Hindlimb muscle (tissue), 1 donor: ENCODE results near the gene FGF13. TPM values are rescaled to one million over a fixed set of nuclear protein-coding genes. Genes with fewer than 3 reads are reported as not detected.

Experiments used
- DNase-seq: peaks from one replicate; pipeline ENCODE4 v3.0.0-alpha.2; 2013
- polyA plus RNA-seq: library from polyadenylated mRNA; unstranded; fragments of 120-200 nt; gene quantifications from one replicate; pipeline ENCODE4 v1.2.1, GENCODE V29; 2013; ENCODE audit not compliant: insufficient read length

FGF13 gene
- polyA plus RNA-seq = 109 TPM

DNA sequence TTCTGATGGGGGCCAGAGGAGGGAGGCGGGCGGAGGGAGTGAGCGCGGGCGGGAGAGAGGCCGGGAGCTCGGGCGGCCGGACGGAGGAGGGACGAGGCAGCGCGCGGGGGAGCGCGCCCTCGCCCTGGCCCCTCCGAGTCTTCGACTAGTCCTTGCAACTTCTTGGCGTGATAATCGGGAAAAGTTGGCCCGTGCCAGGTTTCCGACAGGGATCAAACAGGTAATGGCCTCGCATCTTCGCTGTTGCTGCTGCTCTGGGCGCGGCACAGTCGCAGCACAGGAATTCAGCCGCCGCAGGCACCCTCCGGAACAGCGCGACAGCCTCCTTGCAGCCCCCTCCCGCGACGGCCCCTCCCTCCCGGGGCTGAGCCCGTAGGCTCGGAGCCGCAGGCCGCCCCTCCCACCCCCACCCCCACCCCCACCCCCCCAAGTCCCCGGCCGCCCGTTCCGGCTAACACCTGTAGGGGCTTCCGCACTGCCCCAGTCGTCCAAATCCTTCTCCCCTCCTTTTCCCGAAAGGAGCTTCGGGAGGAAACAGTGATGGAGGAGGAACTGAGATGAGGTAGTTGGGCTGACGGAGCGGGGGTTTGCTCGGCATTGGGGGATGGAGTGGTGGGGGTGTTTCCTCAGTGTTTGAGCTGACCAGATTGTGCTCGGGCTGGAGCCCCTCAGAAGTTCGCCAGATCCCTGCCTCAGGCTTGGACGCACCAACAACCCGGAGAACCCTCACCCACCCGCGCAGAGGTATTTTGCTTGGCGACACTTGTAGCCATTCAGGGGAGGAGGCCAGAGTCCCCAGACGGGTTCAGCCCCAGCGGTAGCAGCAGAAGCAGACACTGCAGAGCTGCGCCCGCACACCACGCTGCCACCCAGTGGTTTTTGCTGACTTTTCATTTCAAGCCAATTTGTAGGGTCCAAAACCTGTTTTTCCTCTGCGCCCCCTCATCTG, at the start of gene FGF13:
Gene FGF13 (minus strand): TSS at position 319 of the 949 bp plus-strand sequence. CDS start 714 bp downstream, outside the sequence.
- peak; percentile 72 for DNase-seq

DNA sequence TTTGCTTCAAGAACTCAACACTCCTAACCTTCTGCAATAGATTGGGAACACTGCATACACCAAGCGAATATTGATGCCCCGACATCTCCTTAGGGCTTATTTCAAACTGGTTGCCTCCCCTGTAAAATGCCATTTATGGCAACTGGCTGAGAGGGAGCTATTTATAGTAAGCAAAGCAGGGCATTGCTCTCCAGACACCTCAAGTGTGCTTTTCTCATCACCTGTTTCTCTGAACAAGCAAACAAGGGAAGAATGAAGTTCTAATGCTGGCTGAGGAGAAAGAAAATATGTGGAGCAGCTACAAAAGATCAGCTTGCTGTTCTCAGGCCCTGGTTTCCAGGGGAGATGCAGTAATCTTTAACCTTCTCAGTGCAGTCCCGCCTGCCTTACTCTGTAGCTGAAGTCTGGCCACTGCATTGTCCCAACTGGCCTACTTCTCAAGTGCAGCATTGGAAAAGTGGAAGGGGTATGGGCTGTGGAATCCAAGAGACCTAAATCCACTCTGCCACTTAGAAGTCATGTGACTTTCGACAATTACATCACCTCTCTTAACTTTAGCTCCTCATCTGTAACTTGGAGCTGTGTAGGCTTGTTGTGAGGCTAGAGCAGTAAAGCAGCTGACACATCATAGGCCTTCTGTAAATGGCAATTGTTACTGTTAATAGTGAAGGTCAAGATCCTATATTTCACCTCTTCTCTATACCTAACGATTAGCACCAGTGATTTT, 47.9 kb upstream of the FGF13 start:
- DNase-seq = no peak

DNA sequence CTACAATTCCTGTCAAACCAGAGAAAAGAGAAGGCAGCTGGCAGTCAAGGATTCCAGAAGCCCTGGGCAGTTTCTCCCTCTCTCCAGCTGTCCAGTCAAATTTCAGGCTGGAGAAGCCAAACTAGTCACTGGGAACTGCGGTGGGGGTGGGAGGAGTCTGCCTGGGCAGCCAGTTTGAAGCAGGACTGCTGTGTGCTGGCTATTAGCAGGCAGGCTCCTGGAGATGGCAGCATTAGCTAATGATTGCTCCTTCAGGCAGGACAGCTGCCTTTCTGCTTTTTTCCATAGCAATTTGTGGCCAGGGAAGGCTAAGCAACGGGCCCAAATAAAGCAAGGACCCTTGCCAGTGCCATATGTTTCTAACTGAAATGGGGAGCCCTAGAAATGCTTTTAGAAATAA, 44.7 kb upstream of the FGF13 start:
- peak; percentile 70 for DNase-seq

DNA sequence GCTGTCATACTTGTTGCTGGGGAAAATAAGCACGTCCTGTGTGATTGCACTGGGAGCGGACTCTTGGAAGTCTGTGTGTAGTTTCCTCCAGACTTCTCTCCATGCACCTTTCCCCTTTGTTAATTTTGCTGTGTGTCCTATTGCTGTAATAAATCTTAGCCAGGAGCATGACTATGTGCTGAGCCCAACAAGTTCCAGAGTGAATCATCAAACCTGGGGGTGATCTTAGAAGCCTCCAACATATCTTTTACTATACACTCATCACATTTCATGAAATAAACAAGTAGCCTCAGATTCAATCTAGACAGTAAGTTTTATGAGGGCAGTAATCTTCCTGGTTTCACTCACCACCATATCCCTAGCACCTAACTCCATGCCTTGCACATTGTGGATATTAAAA, 43.3 kb upstream of the FGF13 start:
- no peak for DNase-seq

DNA sequence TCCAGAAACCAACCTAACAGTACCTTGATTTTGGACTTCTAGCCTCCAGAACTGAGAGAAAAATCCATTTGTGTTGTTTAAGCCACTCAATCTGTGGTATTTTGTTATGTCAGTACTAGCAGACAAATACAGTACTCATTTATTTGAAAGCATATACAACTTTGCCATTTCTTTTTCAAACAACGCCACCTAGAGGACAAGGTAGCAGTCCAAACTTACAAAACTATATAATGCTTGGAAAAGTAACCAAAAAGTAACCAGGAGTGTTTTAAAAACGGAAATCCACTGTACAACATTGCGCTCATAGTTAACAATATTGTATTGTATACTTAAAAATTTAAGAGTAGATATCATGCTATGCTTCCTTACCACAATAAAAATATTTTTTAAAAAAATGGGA, 37.0 kb upstream of the FGF13 start:
- DNase-seq = peak; percentile 23

DNA sequence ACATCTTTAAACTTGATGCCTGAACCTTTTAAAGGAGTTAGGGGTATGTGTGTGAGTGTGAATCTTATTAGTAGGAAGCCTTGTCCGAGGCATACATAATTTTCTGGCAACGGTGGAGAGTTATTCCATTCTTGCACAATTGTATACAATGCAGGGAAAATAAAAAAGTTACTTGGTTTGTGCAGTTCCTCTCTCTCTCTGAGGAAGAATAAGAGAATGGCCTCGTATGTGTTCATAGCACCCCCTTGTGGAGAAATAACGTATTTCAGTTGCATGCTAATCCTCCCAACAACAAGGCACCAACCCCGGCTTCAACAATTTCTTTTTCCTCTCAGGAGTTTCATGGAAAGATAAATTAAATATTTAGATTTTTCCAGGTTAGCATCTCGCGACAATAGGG, 33.7 kb upstream of the FGF13 start:
- peak; percentile 51 for DNase-seq

DNA sequence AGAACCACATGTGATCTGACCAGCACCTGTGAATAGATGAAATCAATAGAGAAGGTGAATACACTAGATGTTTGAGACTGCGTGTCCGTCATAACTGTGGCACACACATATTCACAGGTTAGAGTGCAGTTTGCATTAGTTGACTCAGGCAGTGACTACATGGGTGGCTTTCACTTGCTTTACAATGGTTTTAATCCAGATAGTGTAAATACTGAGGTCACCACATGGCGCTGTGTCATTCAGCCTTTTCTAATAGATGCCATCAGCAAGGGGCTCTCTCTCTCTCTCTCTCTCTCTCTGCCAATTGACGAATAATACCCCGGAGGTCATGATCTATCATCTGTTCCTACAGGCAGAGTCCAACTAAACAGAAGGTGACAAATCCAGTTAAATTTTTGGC, 30.7 kb upstream of the FGF13 start:
- no peak for DNase-seq

- no peak for DNase-seq
These were observed 28.8 kb upstream of the FGF13 start for GRCh38 chrX:138740341-138740740.

DNA sequence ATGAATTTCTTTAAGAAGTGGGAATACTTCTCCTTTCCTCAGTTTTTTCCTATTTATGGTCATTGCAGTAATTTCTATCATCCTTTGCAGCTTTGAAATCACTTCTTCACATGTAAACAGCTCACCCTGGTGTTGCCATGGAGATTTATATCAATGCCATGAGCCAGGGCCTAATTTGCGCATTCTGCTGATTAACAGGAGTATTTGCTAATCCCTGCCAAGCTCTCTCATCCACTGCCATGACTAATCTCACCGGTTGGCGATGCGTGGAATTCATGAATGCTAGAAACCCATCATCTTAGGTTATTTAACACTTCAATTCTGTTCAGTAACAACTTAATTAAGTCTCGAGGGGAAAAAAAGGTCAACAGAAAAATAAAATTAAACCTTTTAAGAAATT, 11.8 kb upstream of the FGF13 start:
- DNase-seq = no peak

DNA sequence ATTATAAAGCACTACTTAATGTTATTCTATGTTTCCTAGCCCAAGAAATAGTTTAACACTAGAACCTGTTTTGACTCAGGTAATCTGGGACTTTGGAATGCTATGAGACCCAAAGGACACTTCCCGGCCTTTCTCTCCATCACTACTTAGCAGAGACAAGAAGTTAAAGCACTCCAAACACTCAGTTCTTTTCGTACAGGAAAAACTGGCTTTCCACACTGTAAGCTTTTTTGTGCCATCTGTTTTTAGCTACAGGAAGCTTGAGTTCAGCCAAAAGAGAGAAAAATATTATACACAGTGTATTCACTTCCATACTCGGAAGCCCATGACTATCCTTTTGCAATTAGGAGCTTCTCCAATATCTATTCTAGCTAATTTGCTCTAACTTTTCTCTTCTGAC, 7.9 kb upstream of the FGF13 start:
- DNase-seq = no peak

- DNase-seq = no peak
These were observed 7.4 kb upstream of the FGF13 start for GRCh38 chrX:138718941-138719340.

GRCh38 chrX:138710866-138711341, 613 bp downstream of the FGF13 start:
- no peak for DNase-seq

DNA sequence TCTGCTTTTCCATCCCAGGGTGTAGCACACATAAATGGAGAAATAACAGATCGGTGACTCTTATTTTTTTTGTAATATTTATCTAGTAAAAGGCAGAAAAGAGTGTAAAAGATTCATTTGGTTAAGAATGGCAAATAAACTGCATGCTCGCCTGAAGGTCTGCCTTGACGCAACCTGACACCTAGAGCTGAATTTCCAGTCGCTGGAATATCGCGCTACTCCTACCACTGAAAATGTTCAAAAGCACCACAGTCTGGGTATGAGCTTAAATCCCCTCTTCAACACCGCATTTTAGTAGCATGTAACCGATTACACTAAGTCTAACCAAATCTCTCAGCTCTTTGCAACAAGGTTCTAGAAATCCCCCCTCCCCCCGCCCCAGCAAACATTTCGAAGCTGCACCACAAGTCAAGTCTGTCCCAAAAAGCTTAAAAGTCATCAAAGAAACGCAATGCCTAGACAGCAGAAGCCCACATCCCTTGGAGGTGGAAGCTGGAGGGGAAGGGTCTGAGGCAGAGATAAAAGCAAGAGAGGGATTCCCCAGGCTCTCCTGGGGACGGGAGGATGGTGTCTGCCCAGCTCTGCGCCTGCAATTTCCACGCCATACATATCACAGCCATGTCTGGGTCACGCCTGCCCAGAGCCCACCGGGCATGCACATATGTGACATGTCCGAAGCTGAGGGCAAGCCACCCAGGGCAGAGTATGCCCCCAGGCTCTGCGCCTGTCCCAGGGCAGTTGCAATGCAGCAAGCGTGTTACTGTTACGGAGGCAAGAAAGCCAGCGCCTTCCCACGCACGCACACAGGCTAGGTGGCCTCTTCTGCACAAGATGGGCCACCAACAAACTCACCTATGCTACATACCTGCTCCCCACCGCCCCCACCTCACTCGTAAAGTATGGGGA, 1.4 kb downstream of the FGF13 start:
- DNase-seq = no peak

DNA sequence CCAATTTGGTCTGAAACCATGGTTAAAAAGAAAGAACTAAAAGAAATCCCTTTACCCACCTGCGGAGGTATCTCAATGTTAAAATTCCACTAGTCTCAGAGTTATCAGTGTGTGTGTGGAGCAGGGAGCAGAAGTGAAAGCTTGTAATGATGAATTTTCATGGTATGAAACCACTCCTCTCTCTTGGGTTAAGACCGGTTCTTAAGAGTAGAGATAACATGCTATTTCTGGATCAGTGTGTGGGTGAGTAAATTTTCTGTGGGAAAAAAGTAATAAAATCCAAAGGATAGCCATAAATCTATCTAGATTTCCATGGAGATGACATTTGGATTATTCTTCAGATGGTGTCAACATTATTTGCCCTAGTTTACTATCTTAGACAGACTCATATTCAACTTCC, 3.2 kb downstream of the FGF13 start:
- no peak for DNase-seq

DNA sequence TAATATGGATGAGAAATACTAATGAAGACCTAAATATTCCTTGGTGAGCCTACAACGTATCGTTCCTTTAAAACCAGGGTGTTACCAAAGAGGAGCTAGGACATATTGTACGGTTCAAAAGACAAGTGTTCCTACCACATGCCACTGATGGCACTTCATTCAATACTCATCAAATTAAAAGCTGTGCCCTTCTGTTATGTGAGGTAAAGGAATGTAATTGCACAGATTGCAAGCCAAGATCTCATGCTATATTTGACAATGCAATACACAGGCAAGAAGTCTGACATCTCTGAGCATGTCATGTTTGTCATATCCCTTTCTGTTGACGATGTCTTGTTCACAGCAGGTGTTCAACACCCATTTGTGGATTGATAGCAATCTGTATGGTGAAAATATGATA, 6.9 kb downstream of the FGF13 start:
- no peak for DNase-seq

GRCh38 chrX:138704101-138704500, 7.4 kb downstream of the FGF13 start:
- no peak for DNase-seq

- DNase-seq = peak; percentile 49
These were observed 18.9 kb downstream of the FGF13 start for GRCh38 chrX:138692591-138692990.

DNA sequence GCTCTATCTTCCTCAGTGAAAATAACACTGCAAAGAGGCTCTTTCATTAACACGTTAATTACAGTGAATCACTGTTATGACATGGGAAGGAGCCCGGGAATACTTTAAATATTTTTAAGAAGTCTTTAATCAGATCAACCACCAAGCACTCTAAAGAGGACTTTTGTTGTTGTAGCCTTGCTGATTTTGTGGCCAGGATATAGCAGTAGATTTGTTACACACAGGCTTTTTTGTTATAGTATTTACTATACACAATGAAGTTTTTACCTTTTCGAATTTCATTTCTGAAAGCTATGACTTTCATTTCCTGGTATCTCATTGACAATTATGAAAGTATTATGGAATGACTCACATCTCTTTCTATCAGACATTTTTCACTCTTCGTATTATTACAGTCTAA, 20.3 kb downstream of the FGF13 start:
- no peak for DNase-seq

DNA sequence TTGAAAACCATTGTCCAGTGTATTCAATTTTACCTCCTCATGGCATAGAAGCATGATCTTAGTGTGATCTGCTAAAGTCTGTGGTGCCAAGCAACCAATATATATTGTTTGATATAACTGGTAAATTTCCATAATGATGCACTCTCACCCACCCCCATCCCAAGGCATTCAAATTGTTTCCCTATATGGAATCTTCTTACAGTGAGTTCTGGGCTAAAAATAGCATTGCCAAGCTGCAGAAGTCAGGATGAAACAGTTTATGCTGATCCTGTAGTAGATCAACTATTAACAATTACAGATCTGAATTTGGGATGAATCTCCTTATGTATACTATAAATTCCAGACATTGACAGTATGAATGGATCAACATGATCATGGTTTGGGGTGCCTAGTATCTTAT, 20.9 kb downstream of the FGF13 start:
- DNase-seq = no peak

DNA sequence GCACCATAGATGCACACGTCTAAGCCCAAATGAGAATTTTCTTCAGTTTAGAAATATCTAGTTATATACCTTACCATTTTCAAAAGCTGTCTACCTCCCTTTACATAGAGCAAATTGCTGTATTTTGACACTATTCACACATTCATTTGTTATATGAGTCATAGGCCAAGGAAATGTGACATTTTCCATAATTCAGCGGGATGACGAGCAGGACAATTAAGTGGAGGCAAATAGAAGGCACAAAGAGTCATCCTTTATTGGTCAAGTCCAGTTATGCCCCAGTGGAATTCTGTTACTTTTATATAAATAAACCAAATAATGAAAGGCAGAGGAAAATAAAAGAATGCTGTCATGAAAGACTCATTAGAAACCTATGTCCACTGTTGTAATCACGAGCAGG, 27.9 kb downstream of the FGF13 start:
- DNase-seq = no peak

DNA sequence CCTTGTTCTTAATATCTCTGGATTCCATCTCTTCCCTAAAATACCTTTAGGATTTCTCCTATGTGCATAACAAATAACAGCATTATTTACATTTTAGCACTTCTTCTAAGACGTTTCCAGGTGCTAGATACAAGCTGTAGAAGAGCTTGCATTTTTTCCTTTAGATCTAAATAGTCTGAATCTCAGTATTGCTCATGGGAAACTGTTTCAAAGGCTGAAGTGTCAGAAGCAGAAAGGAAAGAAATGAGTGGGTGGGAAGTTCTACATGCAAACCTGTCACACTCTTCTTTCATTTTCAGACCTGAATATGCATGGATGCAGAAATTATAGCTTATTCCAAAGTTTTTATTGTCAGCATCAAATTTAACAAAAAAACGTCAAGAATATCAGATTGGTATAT, 41.8 kb downstream of the FGF13 start:
- DNase-seq = no peak

DNA sequence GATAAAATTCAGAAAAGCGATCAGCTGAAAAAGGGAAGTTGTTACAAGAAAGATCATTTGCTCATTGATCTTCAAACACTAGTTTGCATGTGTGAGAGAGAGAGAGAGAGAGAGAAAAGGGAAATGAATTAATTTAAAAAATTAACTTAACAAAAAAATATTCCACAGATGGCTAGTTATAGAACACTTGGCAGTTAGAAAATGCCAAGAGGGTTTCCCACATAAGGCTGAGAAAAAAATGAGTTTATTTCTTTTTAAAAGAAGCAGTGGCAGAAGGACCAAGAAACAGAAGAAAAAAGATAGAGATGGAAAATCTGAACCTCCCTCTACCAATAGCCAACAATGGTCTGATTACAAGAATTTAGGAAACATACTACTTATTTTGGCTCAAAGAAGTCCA, 47.1 kb downstream of the FGF13 start:
- no peak for DNase-seq

GRCh38 chrX:138664016-138664415, 47.5 kb downstream of the FGF13 start:
- DNase-seq = no peak
